Stimulated activated naive CD8-positive, alpha-beta T cell treated with anti-CD3 and anti-CD28 coated beads, Interleukin-15, Interleukin-2, amounts not matched to agents 100 ng/mL and 50 ng/mL, for 24 hours (primary cell): ENCODE results near the gene INHA.

Experiments
- H3K27ac Mint-ChIP-seq: one replicate; pipeline ENCODE4 v1.8.0; 2021; ENCODE audit warnings: mild to moderate bottlenecking, mixed read lengths
- H3K27me3 Mint-ChIP-seq: one replicate; pipeline ENCODE4 v1.8.0; 2021; ENCODE audit warnings: mixed read lengths
- H3K36me3 Mint-ChIP-seq: one replicate; pipeline ENCODE4 v1.8.0; 2021; ENCODE audit warnings: low read depth, mixed read lengths
- H3K4me1 Mint-ChIP-seq: one replicate; pipeline ENCODE4 v1.8.0; 2021; ENCODE audit warnings: low read depth, mixed read lengths
- H3K4me3 Mint-ChIP-seq: one replicate; pipeline ENCODE4 v1.8.0; 2021; ENCODE audit warnings: mild to moderate bottlenecking, mixed read lengths
- H3K9me3 Mint-ChIP-seq: one replicate; pipeline ENCODE4 v1.8.0; 2021; ENCODE audit warnings: mixed read lengths

The INHA gene

DNA sequence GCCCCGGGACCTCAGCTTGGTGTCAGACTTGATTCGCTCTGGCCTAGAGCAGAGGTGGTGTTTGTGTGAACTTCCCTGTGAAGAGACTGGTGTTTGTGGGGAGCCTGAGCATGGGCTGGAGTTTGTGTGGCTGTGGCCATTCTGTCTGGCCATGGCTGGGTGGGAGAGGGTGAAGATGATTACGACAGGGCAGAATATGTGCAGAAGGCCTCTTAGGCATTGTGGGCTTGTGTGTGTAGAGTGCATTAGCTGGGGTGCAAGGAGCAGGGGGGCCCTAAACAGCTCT, 11.3 kb upstream of the INHA start:
- Mint-ChIP-seq H3K36me3 (no peaks in the 10 kb centered on the region), H3K27me3 (peaks cover 8% of the 10 kb centered on the region), H3K4me3 (no peak overlapping the region), H3K9me3 (no peaks in the 10 kb centered on the region), H3K4me1 (no peaks in the 10 kb centered on the region), H3K27ac (no peak overlapping the region)

DNA sequence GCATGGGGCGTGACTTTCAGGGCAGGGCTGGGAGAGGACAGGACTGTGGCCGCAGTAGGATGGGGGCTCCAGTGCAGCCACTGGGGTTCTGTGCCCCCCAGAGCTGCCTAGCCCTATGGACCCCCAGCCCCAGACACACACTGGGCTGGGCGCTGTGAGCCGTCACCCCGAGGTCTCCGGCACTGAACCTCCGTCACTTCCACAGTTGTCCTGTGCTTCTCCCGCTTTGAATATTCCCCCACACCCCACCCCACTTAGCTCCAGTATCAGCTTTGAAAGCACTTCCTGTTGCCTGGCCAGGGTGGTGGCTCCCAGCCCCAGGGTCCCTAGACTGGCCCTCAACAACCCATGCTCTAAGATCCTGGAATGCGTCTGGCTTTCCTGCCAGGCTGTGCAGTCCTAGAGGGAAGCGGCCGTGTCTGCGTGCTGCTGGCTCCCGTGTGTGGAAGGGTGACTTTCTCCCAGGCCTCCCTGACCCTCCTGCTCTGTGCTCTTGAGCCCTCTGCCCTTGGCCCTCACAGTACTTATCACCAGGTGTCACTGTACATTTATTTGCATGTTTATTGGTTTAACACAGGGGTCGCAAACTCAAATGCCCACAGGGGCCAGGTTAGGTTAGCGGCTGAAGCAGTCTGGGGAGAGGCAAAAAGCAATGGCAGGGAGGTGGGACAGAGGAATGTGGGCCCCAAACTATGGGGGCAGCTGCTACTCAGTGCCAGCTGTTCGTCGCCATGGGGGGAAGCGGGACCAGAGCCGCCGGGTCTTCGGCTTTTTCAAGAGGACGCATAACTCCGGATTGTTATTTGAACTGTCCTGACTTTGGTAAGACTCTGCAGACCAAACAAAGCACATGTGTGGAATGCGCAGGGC, 10.7 kb upstream of the INHA start:
- Mint-ChIP-seq H3K4me3 (no peak overlapping the region), H3K27ac (no peak overlapping the region)

DNA sequence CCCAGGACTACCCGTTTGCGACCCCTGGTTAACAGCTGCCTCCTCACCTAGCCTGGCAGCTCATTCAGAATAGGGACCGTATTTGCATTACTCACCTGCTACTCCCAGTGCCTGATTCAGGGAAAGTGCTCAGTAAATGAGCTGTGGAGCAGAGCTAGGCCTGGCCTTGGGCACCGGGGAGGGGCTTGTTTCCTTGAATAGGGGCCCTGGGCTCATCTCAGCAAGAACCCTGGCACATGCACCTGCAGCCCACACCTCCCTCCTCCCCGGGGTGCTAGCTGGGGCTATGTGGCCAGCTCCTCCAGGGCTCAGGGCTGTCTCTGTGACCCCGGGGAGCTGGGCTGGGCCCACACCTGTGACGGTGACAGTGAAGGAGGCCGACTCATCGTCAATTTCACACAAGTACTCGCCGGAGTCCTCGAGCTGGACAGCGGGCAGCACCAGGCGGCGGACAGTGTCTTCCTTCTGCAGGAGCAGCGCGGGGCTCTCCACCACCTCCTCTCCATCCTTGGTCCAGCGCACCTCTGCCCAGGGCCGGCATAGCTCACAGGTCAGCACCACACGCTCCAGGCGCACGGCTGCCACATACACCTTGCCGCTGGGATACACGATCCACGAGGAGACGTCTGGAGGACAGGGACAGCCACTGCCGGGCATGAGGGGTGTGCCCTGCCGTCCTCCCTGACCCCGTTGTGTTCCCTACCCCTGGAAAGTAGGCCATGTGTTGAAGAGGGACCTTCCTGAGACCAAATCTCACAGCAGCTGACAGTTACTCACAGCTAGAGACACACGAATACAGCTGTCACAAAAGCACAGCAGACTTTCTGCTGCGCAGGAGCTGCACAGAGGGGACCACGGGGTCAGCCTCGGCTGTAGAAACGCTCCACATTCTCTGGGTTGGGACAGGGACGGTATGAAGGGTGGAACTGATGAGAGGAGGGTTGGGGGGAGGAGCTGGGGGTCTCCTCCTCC, 9.8 kb upstream of the INHA start:
- Mint-ChIP-seq H3K36me3 (no peaks in the 10 kb centered on the region), H3K4me3 (no peak overlapping the region), H3K27ac (no peak overlapping the region), H3K4me1 (no peaks in the 10 kb centered on the region), H3K9me3 (no peaks in the 10 kb centered on the region), H3K27me3 (peaks cover 8% of the 10 kb centered on the region)

More for the DNA sequence above, 10.7 kb upstream of the INHA start:
- Mint-ChIP-seq H3K9me3 (no peaks in the 10 kb centered on the region), H3K27me3 (peaks cover 8% of the 10 kb centered on the region), H3K36me3 (no peaks in the 10 kb centered on the region), H3K4me1 (no peaks in the 10 kb centered on the region)

DNA sequence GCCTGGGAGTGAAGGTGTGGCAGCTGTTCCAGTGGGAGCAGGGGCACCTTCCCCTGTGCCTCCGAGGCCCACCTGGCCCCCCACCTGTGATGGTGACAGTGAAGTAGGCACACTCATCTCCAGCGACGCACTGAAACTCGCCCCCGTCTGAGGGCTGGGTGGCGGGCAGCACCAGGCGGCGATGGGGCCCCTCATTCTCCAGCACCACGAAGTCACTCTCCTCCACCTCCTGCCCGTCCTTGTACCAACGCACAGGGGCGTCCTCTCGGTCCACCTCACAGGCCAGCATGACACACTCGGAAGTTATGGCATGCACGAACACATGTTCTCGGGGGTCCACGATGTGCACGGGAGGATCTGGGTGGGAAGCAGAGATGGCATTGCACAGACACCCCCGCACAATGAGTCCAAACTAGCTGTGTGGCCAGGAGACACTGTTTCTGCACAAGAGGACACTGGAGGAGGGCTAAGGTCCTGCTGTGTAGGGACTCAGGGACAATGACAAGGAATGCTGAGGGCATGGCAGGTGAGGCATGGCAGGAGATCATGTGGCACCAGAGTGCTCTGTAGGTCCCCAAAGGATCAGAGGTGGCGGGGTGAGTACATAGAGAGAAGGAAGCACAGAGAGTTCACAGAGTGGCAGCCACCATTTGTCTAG, 8.7 kb upstream of the INHA start:
- Mint-ChIP-seq H3K4me3 (no peak overlapping the region), H3K36me3 (no peaks in the 10 kb centered on the region), H3K4me1 (no peaks in the 10 kb centered on the region), H3K27ac (no peak overlapping the region), H3K27me3 (peaks cover 12% of the 10 kb centered on the region), H3K9me3 (no peaks in the 10 kb centered on the region)

DNA sequence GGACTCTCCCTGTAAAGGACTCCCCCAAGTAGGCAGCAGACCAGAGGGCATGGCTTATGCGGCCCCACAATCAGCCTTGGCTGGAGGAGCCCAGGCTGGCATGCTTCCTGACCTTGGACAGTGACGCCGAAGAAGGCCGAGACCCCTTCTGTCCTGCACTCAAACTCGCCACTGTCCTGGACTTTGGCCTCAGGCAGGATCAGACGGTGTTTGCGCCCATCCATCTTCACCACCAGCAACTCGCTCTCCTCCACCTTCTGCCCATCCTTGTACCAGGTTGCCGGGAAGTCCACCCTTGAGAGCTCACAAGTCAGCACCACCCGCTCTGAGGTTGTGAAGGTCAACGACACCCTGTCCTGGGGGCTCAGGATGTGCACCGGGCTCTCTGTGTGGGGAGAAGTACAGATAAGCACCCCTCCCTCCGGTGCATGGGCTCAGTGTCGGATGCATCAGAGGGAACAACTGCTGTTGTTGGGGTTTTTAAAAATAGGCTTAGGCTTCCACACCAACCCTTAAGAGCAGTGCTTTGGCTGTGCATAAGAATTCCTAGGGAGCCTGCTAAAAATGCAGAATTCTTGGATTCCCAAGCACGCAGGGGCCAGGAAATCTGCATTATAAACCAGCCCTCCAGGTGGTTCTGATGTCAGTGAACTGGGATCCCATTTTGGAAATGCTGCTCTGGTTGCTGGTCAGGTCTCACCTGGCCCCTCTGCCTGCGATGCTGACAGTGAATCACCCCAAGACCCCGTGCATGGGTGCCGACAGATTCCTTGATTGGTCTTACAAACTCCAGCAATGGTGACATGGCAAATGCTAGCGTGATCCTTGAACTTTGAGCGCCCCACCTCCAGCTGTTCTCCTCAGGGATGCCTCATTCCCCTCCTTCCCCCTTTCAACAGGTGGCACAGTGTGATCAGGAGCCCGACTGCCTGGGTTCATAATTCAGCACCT, 6.7 kb upstream of the INHA start:
- H3K4me1 Mint-ChIP-seq, result no peaks in the 10 kb centered on the region
- H3K27me3 Mint-ChIP-seq, result peaks cover 29% of the 10 kb centered on the region
- no peak overlapping the region for H3K4me3 Mint-ChIP-seq
- no peak overlapping the region for H3K27ac Mint-ChIP-seq
- H3K9me3 Mint-ChIP-seq, result no peaks in the 10 kb centered on the region
- H3K36me3 Mint-ChIP-seq, result no peaks in the 10 kb centered on the region

DNA sequence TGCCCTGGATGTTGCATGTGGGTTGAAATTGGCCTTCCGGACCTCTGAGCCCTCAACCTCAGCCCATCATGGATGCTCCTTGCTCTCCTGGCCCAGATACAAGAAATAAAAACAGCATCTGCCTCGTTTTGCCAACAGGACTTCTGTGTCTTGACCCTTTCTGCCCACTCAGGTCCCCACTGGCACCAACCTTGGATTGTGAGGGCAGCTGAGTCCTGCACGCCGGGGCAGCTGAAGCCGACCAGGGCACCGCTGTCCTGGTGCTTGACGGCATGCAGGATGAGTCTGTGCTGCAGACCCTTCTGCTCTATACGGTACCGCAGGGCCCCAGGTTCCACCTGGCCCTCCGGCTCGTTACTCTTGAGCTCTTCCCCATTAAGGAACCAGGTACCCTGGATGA, 5.5 kb upstream of the INHA start:
- peaks cover 29% of the 10 kb centered on the region for H3K27me3 Mint-ChIP-seq
- no peak overlapping the region for H3K4me3 Mint-ChIP-seq
- no peaks in the 10 kb centered on the region for H3K4me1 Mint-ChIP-seq
- no peak overlapping the region for H3K27ac Mint-ChIP-seq
- H3K9me3 Mint-ChIP-seq, result no peaks in the 10 kb centered on the region
- no peaks in the 10 kb centered on the region for H3K36me3 Mint-ChIP-seq

DNA sequence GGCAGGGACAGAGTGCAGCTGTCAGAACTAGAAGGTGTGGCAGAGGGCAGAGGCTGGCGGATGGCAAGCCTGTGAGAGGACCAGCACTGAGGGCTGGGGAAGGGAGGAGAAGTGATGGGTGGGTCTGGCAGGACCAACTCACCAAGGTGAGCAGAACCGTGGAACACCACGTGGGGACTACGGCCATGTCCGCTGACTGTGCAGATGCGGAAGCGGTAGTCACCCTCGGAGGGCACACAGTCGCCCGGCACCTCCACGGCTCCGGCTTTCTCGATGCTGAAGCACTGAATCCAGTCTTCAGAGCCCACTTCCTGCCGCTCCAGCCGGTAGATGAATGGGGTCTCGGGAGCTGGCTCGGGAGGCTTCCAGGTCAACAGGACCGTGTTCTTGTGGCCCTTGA, 5.0 kb upstream of the INHA start:
- Mint-ChIP-seq H3K4me3 (no peak overlapping the region), H3K27me3 (peaks cover 34% of the 10 kb centered on the region), H3K4me1 (no peaks in the 10 kb centered on the region), H3K27ac (no peak overlapping the region), H3K9me3 (no peaks in the 10 kb centered on the region), H3K36me3 (no peaks in the 10 kb centered on the region)

DNA sequence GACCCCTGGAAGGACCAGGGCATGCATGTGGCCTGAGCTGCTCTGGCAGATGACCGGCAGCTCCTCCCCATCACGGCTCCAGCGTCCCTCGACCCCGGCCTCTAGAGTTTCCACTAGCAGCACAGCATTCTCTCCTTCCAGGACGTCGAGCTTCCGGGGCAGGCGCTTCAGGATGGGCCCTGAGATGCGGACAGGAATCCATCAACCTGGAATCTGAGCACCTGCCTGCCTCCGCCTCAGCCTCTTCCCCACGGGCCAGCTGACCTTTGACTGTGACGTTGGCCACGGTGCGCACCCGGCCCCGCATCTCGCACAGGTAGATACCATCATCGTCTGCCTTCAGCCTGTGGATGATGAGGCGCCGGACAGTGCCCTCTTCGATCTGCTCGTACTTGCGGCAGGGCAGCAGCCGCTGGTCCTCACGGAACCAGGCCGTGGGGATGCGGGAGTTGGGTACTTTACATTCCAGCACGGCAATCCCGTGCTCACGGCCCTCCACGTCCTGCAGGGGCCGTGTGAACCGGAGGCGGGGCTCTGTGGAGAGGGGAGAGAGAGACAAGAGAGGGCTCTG, 4.2 kb upstream of the INHA start:
- Mint-ChIP-seq H3K27ac (no peak overlapping the region), H3K4me3 (no peak overlapping the region), H3K36me3 (no peaks in the 10 kb centered on the region), H3K27me3 (peaks cover 35% of the 10 kb centered on the region), H3K9me3 (no peaks in the 10 kb centered on the region), H3K4me1 (no peaks in the 10 kb centered on the region)

DNA sequence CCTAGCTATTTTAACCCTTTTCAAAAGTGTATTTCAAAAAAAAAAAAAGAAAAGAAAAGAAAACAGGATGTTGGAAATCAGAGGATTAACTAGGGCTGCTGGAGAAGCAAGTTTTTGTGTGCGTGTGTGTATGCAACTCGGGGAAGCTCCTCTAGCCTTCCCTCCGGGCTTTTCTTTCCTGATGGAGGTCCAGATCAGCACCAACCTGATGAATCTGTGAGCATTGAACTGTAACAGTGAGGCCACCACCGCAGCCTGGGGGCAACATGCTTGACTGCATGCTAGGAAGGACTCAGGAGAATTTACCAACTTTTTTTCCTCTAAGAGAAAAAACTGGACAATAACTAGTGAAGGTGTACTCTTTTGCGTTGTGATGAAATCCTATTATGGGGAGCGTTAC, 3.1 kb upstream of the INHA start:
- Mint-ChIP-seq H3K36me3 (no peaks in the 10 kb centered on the region), H3K9me3 (no peaks in the 10 kb centered on the region), H3K4me3 (no peak overlapping the region), H3K27ac (no peak overlapping the region), H3K27me3 (peaks cover 37% of the 10 kb centered on the region), H3K4me1 (no peaks in the 10 kb centered on the region)

DNA sequence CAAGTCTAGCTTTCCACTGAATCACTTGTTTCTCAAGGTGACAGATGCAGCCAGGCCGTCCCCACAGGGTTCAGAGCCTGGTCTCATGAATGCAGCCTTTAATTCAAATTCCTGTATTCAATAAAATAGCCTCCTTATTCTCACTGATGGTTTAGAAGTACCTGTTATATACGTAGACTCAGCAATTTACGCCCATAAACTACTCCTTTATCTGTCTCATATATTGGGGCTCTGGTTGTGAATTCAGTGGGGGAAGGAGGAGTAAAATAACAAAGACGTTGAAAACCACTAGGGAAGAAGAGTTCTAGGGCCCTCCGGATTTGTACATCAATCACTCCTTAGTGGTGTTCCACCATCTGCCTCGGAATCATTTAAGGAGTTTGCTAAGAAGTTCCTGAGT, 2.5 kb upstream of the INHA start:
- Mint-ChIP-seq H3K27me3 (peaks cover 37% of the 10 kb centered on the region), H3K9me3 (no peaks in the 10 kb centered on the region), H3K4me3 (peak overlapping the region; percentile 5)

DNA sequence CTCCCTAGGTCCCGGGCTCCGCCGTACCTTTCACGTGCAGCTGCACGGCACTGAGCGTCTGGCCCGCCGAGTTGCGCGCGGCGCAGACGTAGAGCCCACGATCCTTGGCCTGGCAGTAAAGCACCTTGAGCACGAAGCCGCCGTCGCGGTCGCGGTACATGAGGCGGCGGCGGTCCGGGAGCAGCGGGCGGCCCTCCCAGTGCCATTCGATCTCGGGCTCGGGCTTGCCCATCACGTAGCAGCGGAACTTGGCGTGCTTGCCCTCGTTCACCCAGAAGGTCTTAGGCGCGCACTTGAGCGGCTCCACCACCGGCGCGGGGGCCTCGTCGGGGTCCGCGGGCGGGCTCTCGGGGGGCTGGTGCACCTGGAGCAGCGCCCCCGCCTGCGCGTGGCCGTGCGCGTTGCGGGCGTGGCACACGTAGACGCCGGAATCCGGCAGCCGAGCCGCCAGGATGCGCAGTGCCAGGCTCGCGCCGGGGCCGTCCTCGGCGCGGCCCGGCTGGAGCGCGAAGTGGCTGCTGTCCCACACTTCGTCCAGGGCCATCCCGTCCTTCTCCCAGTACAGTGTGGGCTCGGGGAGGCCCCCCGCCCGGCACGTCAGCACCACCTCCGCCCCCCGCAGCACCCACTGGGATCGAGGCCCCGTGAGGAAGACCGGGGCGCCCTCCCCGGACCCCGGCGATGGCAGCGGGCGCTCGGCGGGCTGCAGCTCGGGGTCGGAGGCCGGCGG, 1.8 kb upstream of the INHA start:
- Mint-ChIP-seq H3K27ac (no peak overlapping the region), H3K4me3 (peak overlapping the region; percentile 55), H3K4me1 (no peaks in the 10 kb centered on the region), H3K9me3 (no peaks in the 10 kb centered on the region), H3K36me3 (no peaks in the 10 kb centered on the region), H3K27me3 (peaks cover 37% of the 10 kb centered on the region)

More for the DNA sequence above, 2.5 kb upstream of the INHA start:
- H3K36me3 Mint-ChIP-seq, result no peaks in the 10 kb centered on the region
- H3K4me1 Mint-ChIP-seq, result no peaks in the 10 kb centered on the region
- no peak overlapping the region for H3K27ac Mint-ChIP-seq

DNA sequence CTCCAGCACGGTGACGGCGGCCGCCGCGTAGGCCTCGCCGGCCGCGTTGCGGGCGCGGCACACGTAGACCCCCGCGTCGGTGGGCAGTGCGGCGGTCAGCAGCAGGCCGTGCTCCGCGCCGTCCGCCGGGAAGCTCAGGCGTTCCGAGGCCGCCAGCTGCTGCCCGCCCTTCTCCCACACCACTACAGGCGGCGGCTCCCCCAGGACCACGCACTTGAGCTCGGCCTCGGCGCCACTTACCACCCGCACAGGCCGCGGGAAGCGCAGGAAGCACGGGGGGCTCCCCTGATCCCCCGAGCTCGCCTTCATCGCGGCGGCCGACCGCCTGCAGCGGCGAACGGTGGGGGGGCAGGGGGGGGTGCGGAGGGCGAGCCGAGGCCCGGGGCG, 1.2 kb upstream of the INHA start:
- Mint-ChIP-seq H3K4me3 (no peak overlapping the region), H3K27ac (no peak overlapping the region), H3K36me3 (no peaks in the 10 kb centered on the region), H3K4me1 (no peaks in the 10 kb centered on the region), H3K27me3 (peaks cover 43% of the 10 kb centered on the region), H3K9me3 (no peaks in the 10 kb centered on the region)

DNA sequence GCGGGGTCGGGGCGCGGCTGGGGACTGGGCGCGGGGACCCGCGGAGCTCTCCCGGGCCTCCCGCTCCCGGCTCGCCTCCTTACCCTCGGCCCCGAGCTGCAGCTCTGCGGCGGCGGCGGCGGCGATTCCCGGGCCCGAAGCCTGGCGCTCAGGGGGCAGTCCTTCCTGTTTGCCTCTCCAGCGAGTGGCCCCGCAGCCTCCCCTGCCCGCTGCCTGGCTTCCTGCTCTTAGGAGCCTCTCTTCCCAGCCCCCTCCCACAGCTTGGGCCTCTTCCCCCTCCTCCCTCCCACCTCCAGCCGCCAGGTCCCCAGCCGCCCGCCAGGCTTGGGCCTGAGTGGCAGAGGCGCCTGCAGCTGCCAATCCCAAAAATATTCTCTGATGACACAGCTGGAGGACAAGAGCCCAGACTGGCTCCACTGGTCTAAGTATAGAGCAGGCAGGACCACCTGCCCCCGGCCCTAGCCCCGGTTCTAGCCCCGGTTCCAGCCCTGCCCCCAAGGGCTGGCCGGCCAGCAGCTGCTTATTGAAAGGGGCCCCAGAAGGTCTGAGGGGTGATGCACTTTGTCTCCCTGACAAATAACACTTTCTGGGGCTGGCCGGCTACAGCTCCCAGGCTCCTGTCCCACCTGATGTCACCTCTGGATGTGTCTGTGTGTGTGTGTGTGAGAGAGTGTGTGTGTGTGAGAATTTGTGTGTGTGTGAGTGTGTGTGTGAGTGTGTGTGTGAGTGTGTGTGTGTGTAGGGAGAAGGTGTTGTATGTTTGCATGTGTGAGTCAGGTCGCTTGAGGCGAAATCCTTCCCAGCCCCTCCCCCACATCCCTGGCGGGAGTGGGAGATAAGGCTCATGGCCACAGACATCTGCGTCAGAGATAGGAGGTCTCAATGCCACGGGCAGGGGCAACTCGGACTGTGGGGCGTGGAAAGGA, 536 bp upstream of the INHA start, which contains the start of gene OBSL1:
TSS of gene OBSL1 (minus strand) at position 229 of the 926 bp plus-strand sequence. CDS start 307 bp downstream, outside the sequence.
- Mint-ChIP-seq H3K9me3 (no peaks in the 10 kb centered on the region), H3K36me3 (no peaks in the 10 kb centered on the region), H3K4me3 (peak within 1 kb of the TSS; percentile 26), H3K27ac (no peak within 1 kb of the TSS), H3K27me3 (peaks cover 45% of the 10 kb centered on the region), H3K4me1 (no peaks in the 10 kb centered on the region)
